Stomach smooth muscle (tissue), 2 donors: ENCODE measurements around the gene NFATC1.

Experiments used
- H3K27ac ChIP-seq: one replicate; pipeline ENCODE4 v1.7.0; 2013; ENCODE audit warnings: mild to moderate bottlenecking, low read length, inconsistent platforms
- H3K27me3 ChIP-seq, 2 donors: one replicate each; pipeline ENCODE4 v1.7.0; 2013; ENCODE audit warnings: low read length in 2 of 2; ENCODE audit not compliant: insufficient read depth in 2 of 2, control insufficient read depth in 1 of 2
- H3K36me3 ChIP-seq, 2 donors: one replicate each; pipeline ENCODE4 v1.7.0; 2013; ENCODE audit warnings: low read length in 2 of 2; ENCODE audit not compliant: control insufficient read depth in 2 of 2, insufficient read depth in 2 of 2
- H3K4me1 ChIP-seq: one replicate; pipeline ENCODE4 v1.7.0; 2013; ENCODE audit warnings: low read length; ENCODE audit not compliant: control insufficient read depth, insufficient read depth
- H3K4me3 ChIP-seq, 2 donors: one replicate each; pipeline ENCODE4 v1.7.0; 2013; ENCODE audit warnings: low read length in 2 of 2
- H3K9ac ChIP-seq, 2 donors: one replicate each; pipeline ENCODE4 v1.7.0; 2013; ENCODE audit warnings: low read length in 2 of 2, mild to moderate bottlenecking in 1 of 2
- H3K9me3 ChIP-seq, 2 donors: one replicate each; pipeline ENCODE4 v1.7.0; 2013; ENCODE audit warnings: low read length in 2 of 2; ENCODE audit not compliant: control insufficient read depth in 2 of 2
- donor health status: healthy.
- donor health status: Pancreatic carcinoma.

NFATC1 gene

GRCh38 chr18:79576686-79577351 lies 181.1 kb downstream of the NFATC1 start:
- H3K36me3 ChIP-seq = no peaks in the 10 kb centered on the region
- no peak overlapping the region for H3K27ac ChIP-seq
- peak overlapping the region in 1 of 2 donors; percentile 49 for H3K4me3 ChIP-seq
- peaks cover 0 to 15% of the 10 kb centered on the region in 2 donors for H3K9me3 ChIP-seq
- peaks cover 32% of the 10 kb centered on the region for H3K4me1 ChIP-seq
- no peak overlapping the region for H3K9ac ChIP-seq
- peaks cover 0 to 3% of the 10 kb centered on the region in 2 donors for H3K27me3 ChIP-seq

GRCh38 chr18:79577451-79578395 lies 182.0 kb downstream of the NFATC1 start:
- no peak overlapping the region for H3K9ac ChIP-seq
- peak overlapping the region in 1 of 2 donors; percentile 15 for H3K4me3 ChIP-seq

GRCh38 chr18:79578396-79579260 lies 182.9 kb downstream of the NFATC1 start:
- Histone ChIP-seq H3K9me3 (peaks cover 0 to 5% of the 10 kb centered on the region in 2 donors), H3K27me3 (peaks cover 0 to 3% of the 10 kb centered on the region in 2 donors), H3K4me1 (peaks cover 32% of the 10 kb centered on the region), H3K36me3 (no peaks in the 10 kb centered on the region), H3K9ac (no peak overlapping the region), H3K27ac (no peak overlapping the region), H3K4me3 (no peak overlapping the region)

More at GRCh38 chr18:79577451-79578395, 182.0 kb downstream of the NFATC1 start:
- Histone ChIP-seq H3K27me3 (peaks cover 0 to 3% of the 10 kb centered on the region in 2 donors), H3K4me1 (peaks cover 32% of the 10 kb centered on the region), H3K27ac (no peak overlapping the region), H3K36me3 (no peaks in the 10 kb centered on the region), H3K9me3 (peaks cover 0 to 14% of the 10 kb centered on the region in 2 donors)
